ENCODE measurements around the gene CHDH.

DNA sequence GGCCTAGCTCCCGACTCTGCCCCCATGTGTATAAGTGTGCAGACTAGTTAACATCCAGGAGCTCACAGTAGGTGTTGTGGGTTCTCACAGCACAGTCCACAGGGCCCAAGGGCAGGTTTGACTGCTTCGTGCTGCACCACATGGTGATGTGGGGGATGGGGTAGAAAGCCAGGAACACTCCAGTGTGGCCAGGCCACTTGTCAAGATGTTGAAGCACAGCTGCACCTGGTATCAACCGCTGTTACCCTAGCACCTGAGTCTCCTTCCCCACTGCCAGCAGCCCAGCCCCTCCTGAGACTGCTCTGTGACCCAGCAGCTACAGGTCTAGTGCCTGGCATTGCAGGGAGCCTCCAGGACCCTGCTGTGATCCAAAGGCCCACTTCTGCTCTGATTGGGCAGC, 53.4 kb downstream of the CHDH start:
- TF ChIP-seq, protein P1, sequence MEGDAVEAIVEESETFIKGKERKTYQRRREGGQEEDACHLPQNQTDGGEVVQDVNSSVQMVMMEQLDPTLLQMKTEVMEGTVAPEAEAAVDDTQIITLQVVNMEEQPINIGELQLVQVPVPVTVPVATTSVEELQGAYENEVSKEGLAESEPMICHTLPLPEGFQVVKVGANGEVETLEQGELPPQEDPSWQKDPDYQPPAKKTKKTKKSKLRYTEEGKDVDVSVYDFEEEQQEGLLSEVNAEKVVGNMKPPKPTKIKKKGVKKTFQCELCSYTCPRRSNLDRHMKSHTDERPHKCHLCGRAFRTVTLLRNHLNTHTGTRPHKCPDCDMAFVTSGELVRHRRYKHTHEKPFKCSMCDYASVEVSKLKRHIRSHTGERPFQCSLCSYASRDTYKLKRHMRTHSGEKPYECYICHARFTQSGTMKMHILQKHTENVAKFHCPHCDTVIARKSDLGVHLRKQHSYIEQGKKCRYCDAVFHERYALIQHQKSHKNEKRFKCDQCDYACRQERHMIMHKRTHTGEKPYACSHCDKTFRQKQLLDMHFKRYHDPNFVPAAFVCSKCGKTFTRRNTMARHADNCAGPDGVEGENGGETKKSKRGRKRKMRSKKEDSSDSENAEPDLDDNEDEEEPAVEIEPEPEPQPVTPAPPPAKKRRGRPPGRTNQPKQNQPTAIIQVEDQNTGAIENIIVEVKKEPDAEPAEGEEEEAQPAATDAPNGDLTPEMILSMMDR (optimal IDR thresholded peaks at IDR 0.05 in 1 of 3, IDR thresholded peaks at IDR 0.05 in 1 of 3, conservative IDR thresholded peaks at IDR 0.05 in 1 of 3; ENCODE audit: extremely low read depth in 1 of 3, insufficient read depth in 2 of 3, low read length in 3 of 3), result no peak
- TF ChIP-seq EZH2 (IDR thresholded peaks at IDR 0.05; ENCODE audit: low read length), result no peak

All from keratinocyte (primary cell).